NCI-H2107 treated with DMSO at 0.1 percent for 48 hours (cell line): ENCODE results near the gene SEMA3F.

ENCODE experiments used
- DNase-seq: peaks from one replicate; lab custom pipeline; 2025; ENCODE audit not compliant: unreplicated experiment; lab: John Stamatoyannopoulos, UW

Gene SEMA3F

DNA sequence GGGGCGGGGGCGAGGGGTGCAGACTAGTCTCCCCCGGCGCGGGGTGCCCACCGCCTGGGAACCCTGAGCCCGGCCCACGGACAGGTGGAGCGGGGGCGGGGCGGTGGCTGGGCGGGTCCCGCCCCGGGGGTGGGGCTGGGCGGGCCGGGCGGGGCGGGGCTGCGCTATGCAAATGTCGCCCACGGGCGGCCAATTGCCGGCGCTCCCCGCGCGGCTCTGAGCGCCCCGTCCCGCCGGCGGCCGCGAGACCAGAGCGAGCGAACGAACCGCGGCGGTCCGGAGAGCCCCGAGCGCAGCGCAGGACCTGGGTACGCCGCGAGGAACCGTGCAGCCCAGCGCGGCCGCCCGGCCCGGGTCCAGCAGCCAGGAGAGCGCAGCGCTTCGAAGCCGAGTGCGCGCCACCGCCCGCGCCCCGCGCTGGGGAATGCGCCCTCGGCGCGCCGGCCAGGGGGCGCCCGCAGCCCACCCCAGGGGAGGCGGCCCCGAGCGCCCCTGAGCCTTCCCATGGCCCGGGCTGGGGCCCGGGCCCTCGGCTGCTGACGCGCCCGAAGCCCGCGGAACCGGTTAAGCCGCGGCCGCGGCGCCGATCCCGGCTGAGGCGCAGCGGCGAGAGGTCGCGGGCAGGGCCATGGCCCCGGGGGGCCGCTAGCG lies at the start of gene SEMA3F:
Gene SEMA3F (plus strand): TSS at position 485 of the 651 bp plus-strand sequence. CDS start 4,299 bp downstream, outside the sequence.
- no peak for DNase-seq

DNA sequence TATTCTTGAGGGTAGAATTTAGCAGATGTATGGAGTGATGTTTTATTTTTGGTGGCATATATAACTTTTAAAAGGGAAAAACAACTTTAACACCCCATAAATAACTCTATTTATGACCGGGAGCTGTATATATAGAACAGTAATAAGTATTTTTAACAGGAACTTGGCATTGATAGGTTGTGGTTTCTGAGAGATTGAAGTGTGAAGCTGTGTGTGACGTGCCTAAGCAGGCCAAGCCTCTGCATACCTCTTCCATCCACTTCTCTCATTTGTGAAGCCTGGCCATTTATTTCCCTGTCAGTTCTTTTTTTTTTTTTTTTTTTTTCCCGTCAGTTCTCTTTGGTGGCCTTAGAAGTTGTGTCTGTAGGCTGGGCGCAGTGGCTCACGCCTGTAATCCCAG lies 43.4 kb upstream of the SEMA3F start:
- no peak for DNase-seq

GRCh38 chr3:50112462-50112861 lies 42.7 kb upstream of the SEMA3F start:
- peak; percentile 46 for DNase-seq

DNA sequence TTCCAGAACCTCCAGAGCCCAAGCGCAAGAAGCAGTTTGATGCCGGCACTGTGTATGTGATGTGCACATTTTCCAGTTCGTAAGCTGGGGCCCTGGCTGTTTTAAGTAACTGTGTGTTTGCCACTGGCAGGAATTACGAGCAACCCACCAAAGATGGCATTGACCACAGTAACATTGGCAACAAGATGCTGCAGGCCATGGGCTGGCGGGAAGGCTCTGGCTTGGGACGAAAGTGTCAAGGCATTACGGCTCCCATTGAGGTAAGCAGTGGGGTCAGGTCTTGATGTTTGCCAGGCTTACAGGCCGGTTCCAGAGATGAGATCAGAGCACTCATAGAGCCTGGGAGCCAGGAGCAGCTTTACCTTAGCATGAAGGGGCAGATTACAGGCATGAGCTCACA lies 38.0 kb upstream of the SEMA3F start:
- DNase-seq: no peak

DNA sequence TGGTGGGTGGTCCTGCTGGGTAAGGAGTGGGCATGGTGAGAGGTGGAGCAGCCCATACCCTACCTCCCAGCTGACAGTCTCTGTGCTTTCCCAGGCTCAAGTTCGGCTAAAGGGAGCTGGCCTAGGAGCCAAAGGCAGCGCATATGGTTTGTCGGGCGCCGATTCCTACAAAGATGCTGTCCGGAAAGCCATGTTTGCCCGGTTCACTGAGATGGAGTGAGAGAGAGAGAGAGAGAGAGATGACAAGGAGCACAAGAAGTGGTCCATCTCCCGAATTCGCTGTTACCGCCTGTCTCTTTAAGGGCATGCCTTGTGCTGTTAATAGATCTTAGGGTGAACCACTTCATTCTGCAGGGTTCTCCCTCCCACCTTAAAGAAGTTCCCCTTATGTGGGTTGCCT lies 36.9 kb upstream of the SEMA3F start:
- no peak for DNase-seq

GRCh38 chr3:50119786-50120185 lies 35.3 kb upstream of the SEMA3F start:
- no peak for DNase-seq

GRCh38 chr3:50120364-50121071 lies 34.6 kb upstream of the SEMA3F start:
- DNase-seq: no peak

- DNase-seq: peak; percentile 18
These were observed 33.8 kb upstream of the SEMA3F start for GRCh38 chr3:50121072-50122032.

DNA sequence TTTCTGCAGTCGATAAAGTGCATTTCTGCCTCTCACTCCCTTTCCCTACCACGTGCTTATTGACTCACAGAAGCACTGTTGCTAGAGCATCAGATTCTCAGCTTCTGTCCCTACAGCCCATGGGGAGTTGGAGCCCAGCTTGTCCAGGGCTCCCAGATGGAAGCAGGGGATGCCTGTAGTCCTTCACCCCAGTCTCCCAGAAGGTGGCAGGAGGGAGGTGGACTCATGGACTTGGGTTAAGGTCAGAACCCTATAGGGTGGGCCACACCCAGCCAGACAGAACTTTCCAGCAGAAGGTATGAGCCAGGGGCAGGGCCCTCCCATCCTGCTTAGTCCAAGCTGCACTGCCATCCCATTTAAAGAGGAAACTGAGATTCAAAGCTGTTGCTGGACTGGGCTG lies 33.1 kb upstream of the SEMA3F start:
- no peak for DNase-seq

- no peak for DNase-seq
These were observed 32.3 kb upstream of the SEMA3F start for GRCh38 chr3:50122661-50123391.

GRCh38 chr3:50123394-50124051 lies 31.6 kb upstream of the SEMA3F start:
- no peak for DNase-seq

- DNase-seq: no peak
These were observed 30.9 kb upstream of the SEMA3F start for GRCh38 chr3:50124052-50124799.

DNA sequence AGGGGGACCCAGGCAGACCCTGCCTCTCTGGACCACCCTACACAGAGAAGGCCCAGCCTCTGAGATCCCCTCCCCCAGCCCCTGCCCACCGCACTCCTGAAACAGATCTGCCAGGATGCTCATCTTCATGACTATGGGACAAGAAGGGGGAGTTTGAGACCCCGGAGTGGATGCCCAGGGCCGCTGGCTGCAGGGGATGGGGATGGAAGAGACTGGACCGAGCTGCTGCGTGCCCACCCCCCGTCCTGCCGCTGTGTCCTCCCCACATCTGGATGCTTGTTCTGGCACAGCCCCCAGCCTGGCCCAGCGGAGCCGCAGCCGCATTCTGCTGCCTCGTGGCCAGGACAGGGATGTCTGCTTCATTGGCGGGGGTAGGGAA lies 30.3 kb upstream of the SEMA3F start:
- DNase-seq: no peak

GRCh38 chr3:50125541-50126286 lies 29.4 kb upstream of the SEMA3F start:
- no peak for DNase-seq

GRCh38 chr3:50126287-50127211 lies 28.6 kb upstream of the SEMA3F start:
- no peak for DNase-seq

DNA sequence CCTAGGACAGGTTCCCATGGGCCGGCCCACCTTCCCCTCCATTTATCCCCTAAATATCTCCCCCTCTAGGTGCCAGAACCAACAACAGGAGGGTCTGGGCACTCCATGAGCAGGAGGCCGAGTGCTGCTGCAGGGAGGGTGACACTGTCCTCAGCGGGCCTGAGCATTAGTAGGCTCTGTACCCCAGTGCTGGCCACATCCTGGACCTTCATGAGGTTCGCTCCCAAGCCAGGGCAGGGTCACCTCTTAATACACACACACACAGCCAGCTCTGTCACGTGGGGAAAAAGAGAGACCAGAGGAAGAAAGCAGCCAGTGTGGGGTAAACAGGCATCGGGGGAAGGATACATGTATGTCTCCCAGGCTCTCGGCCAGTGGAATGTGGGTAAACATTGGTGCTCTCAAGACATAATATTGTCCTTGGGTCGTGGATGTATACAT lies 27.9 kb upstream of the SEMA3F start:
- no peak for DNase-seq

DNA sequence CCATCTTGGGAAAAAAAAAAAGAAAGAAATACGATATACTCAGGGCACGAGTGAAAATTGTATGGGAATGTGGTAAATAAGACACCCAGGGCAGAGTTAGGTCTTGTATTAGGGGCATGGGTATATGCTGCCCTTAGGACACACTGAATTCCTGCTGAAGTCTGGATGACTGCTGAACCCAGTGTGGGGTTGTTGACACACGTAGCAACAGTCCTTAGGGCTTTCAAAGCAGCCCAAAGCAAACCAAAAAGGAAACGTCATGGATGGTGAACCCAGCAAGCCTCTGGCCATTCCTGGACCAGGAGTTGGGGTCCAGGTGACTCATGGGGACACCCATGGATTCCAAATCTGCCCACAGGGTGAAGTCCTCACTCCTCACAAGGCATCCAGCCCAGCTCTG lies 27.1 kb upstream of the SEMA3F start:
- no peak for DNase-seq

DNA sequence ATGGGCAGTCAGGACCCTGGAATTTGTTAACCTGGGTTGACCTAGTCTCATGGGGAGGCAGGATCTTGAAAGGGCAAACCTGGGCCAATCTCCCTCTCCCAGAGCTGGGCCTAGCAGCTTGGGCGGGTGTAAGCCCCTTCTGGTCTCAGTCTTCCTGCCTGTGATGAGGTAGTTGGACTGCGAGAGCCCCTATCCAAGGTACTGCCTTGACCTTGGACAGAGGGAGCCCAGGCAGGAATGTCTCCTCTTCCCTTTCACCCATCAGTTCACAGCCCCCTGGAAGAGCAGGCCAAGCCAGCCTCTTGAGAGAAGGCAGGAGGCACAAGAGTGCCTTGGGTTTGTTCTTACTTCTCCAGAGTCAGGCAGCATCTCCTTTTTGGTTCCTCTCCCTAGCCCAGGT lies 24.7 kb upstream of the SEMA3F start:
- no peak for DNase-seq
